PFSK-1 (cell line): ENCODE data around the gene GRK5.

Experiments
- POLR2AphosphoS5 ChIP-seq: IDR thresholded peaks from 2 replicates; pipeline ENCODE4 v1.6.1; 2012; ENCODE audit warnings: low read depth, mild to moderate bottlenecking, control low read depth, low read length, moderate library complexity
- REST ChIP-seq, 2 experiments: IDR thresholded peaks; 2 replicates each; pipeline versions ENCODE4 v1.6.1 to v1.8.0; 2011 to 2012; ENCODE audit warnings: low read depth in 2 of 2, low read length in 2 of 2, control low read depth in 1 of 2, inconsistent platforms in 1 of 2, mild to moderate bottlenecking in 1 of 2, moderate library complexity in 1 of 2; ENCODE audit not compliant: insufficient read depth in 1 of 2
- TAF1 ChIP-seq: IDR thresholded peaks from 2 replicates; pipeline ENCODE4 v1.6.1; 2012; ENCODE audit warnings: low read length, control low read depth, borderline replicate concordance; ENCODE audit not compliant: insufficient read depth

DNA sequence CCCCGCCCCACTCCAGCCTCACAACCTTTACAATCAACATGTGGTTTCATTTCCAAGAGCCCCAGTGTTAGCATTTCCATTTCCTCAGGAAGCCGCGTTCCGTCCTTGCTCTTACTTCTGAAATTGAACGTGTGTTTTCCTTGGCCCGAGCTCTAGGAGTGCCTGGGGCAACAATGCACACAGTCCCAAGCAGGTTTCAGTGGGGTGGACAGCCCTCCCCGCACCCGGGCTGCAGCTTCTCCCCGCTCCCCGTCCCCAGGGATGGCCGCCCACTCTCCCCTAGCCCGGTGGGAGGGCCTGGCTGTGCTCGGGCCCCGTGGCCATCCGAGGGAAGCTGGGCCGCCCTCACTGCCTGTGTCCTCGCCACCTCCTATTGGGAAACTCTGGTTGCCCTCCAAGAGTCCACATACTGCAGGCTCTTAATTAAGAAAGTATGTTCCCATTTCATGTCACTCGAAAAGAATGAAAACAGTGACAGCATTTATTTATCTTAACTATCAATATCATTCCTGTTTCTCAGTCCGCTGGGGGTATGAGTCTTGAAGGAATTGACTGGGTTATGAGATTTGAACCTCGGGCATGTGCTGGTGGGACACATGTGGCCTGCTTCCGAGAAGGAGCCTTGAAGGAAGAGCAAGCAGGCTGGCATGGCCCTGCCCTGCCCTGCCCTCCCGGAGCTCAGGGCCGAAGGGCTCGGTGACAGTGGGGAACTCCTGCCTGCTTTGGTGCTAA is 163.8 kb downstream of the GRK5 start:
- no peak for TF ChIP-seq POLR2AphosphoS5
- no peak for TF ChIP-seq TAF1
- TF ChIP-seq REST (IDR thresholded peaks at IDR 0.05; ENCODE audit: insufficient read depth in 1 of 2, low read depth in 2 of 2, low read length in 2 of 2): peak in 1 of 2 experiments; percentile 59; a peak in 2 of 4 replicates
